Muscle of leg (tissue), 11 donors: ENCODE measurements around the gene FXYD3. TPM values are rescaled to one million over a fixed set of nuclear protein-coding genes. Genes with fewer than 3 reads are reported as not detected.
"Not testable (repeated sequence)": the region's sequence is repeated elsewhere in the genome, so short reads cannot be mapped to it uniquely, and the experiment has no call there.

Experiments
- DNase-seq: peaks from one replicate; pipeline ENCODE4 v3.0.0; 2013
- H3K27ac ChIP-seq: one replicate; pipeline ENCODE4 v1.5.1; 2013; ENCODE audit warnings: mild to moderate bottlenecking, low read length, control low read depth
- H3K27me3 ChIP-seq: one replicate; pipeline ENCODE4 v1.6.1; 2013; ENCODE audit warnings: low read length; ENCODE audit not compliant: control insufficient read depth, insufficient read depth
- H3K36me3 ChIP-seq: one replicate; pipeline ENCODE4 v1.6.1; 2013; ENCODE audit warnings: low read length; ENCODE audit not compliant: control insufficient read depth, insufficient read depth
- H3K4me1 ChIP-seq: one replicate; pipeline ENCODE4 v1.6.1; 2013; ENCODE audit warnings: low read length; ENCODE audit not compliant: control insufficient read depth, insufficient read depth
- H3K4me3 ChIP-seq: one replicate; pipeline ENCODE4 v1.5.1; 2013; ENCODE audit warnings: low read length, control low read depth
- H3K9me3 ChIP-seq: replicated peaks from 2 replicates; pipeline ENCODE4 v1.6.1; 2013; ENCODE audit warnings: low read depth, low read length; ENCODE audit not compliant: control insufficient read depth
- WGBS: methylation state at CpG from one replicate; pipeline ENCODE4 v1.1.5; 2013; ENCODE audit warnings: missing lambda C conversion rate; ENCODE audit not compliant: insufficient coverage; 5-methylcytosine and 5-hydroxymethylcytosine counted together
- polyA plus RNA-seq, 8 donors: library from polyadenylated mRNA; unstranded; fragments of 120-200 nt; gene quantifications; one replicate each; pipeline versions ENCODE4 v1.2.1 to v1.2.3, GENCODE V29; 2013; ENCODE audit warnings: inconsistent platforms in 1 of 8, low replicate concordance in 1 of 8; ENCODE audit not compliant: insufficient read length in 8 of 8, insufficient read depth in 1 of 8
- total RNA-seq: library from RNA; stranded (reverse); fragments of 120-200 nt; gene quantifications from one replicate; pipeline ENCODE4 v1.2.4, GENCODE V29; 2013

Gene FXYD3
- total and polyA plus RNA-seq, 9 donors, result 0.31 to 9.3 (median 0.62) TPM; not detected in 1

GRCh38 chr19:35098413-35099049 is 17.1 kb upstream of the FXYD3 start:
- Histone ChIP-seq H3K9me3 (no peaks in the 10 kb centered on the region), H3K36me3 (no peaks in the 10 kb centered on the region), H3K4me1 (peaks cover 3% of the 10 kb centered on the region), H3K4me3 (no peak overlapping the region), H3K27ac (no peak overlapping the region), H3K27me3 (no peaks in the 10 kb centered on the region)
- no peak for DNase-seq
- 70% methylated on average over 27 of the region's 29 CpGs for WGBS

GRCh38 chr19:35099155-35099896 is 16.3 kb upstream of the FXYD3 start:
- WGBS, result 91% methylated on average over 15 of the region's 21 CpGs
- H3K27ac ChIP-seq, result no peak overlapping the region
- H3K9me3 ChIP-seq, result no peaks in the 10 kb centered on the region
- DNase-seq, result no peak
- H3K27me3 ChIP-seq, result no peaks in the 10 kb centered on the region
- H3K4me1 ChIP-seq, result peaks cover 3% of the 10 kb centered on the region
- H3K36me3 ChIP-seq, result no peaks in the 10 kb centered on the region
- no peak overlapping the region for H3K4me3 ChIP-seq

GRCh38 chr19:35099897-35100275 is 15.7 kb upstream of the FXYD3 start:
- 79% methylated on average over 12 of the region's 13 CpGs for WGBS
- no peak for DNase-seq
- H3K27ac ChIP-seq, result no peak overlapping the region

GRCh38 chr19:35100588-35101533 is 14.8 kb upstream of the FXYD3 start:
- no peak for DNase-seq
- Histone ChIP-seq H3K27ac (no peak overlapping the region), H3K27me3 (peaks cover 2% of the 10 kb centered on the region), H3K36me3 (no peaks in the 10 kb centered on the region), H3K4me3 (no peak overlapping the region), H3K9me3 (no peaks in the 10 kb centered on the region), H3K4me1 (peaks cover 3% of the 10 kb centered on the region)
- WGBS, result 49% methylated on average over 16 of the region's 16 CpGs

More at GRCh38 chr19:35099897-35100275, 15.7 kb upstream of the FXYD3 start:
- Histone ChIP-seq H3K9me3 (no peaks in the 10 kb centered on the region), H3K36me3 (no peaks in the 10 kb centered on the region), H3K4me3 (no peak overlapping the region), H3K4me1 (peaks cover 3% of the 10 kb centered on the region), H3K27me3 (peaks cover 1% of the 10 kb centered on the region)

- H3K9me3 ChIP-seq, H3K4me1 ChIP-seq, H3K36me3 ChIP-seq, DNase-seq, H3K4me3 ChIP-seq, H3K27me3 ChIP-seq, H3K27ac ChIP-seq: not testable (repeated sequence)
- no CpG with 5 or more reads among the region's 10 CpGs for WGBS
These were observed 13.7 kb upstream of the FXYD3 start for GRCh38 chr19:35101949-35102348.

GRCh38 chr19:35103614-35104013 is 12.0 kb upstream of the FXYD3 start:
- not testable (repeated sequence) for H3K36me3 ChIP-seq, H3K4me1 ChIP-seq, H3K27me3 ChIP-seq, DNase-seq, H3K9me3 ChIP-seq, H3K27ac ChIP-seq, H3K4me3 ChIP-seq
- WGBS, result 77% methylated on average over 10 of the region's 10 CpGs

- peaks cover 2% of the 10 kb centered on the region for H3K27me3 ChIP-seq
- no peaks in the 10 kb centered on the region for H3K36me3 ChIP-seq
- H3K27ac ChIP-seq, result no peak overlapping the region
- peaks cover 4% of the 10 kb centered on the region for H3K9me3 ChIP-seq
- DNase-seq, result no peak
- WGBS, result 88% methylated on average over 11 of the region's 11 CpGs
- H3K4me1 ChIP-seq, result no peaks in the 10 kb centered on the region
- no peak overlapping the region for H3K4me3 ChIP-seq
These were observed 11.3 kb upstream of the FXYD3 start for GRCh38 chr19:35104361-35104760.

GRCh38 chr19:35105047-35105410 is 10.6 kb upstream of the FXYD3 start:
- Histone ChIP-seq H3K27me3 (peaks cover 2% of the 10 kb centered on the region), H3K36me3 (no peaks in the 10 kb centered on the region), H3K4me1 (no peaks in the 10 kb centered on the region), H3K27ac (no peak overlapping the region), H3K4me3 (no peak overlapping the region), H3K9me3 (peaks cover 4% of the 10 kb centered on the region)
- WGBS, result 98% methylated on average over 4 of the region's 6 CpGs
- DNase-seq, result no peak

GRCh38 chr19:35105411-35106290 is 10.0 kb upstream of the FXYD3 start:
- Histone ChIP-seq H3K27me3 (peaks cover 2% of the 10 kb centered on the region), H3K4me3 (no peak overlapping the region), H3K9me3 (peaks cover 4% of the 10 kb centered on the region), H3K27ac (no peak overlapping the region), H3K36me3 (no peaks in the 10 kb centered on the region), H3K4me1 (no peaks in the 10 kb centered on the region)
- no peak for DNase-seq
- 88% methylated on average over 29 of the region's 30 CpGs for WGBS
